Ovary (tissue), 3 donors: Measurements from ENCODE around the gene YIPF4.

Experiments
- CTCF ChIP-seq, 3 donors: fragments of 450-650 bp in 2 of 3; fragments of 200-600 bp in 1 of 3; IDR thresholded peaks; one replicate each; pipeline versions ENCODE4 v1.5.1 to v1.8.0; 2016 to 2022; ENCODE audit warnings: antibody characterized with exemption in 3 of 3, mild to moderate bottlenecking in 1 of 3
- POLR2A ChIP-seq: fragments of 450-650 bp; IDR thresholded peaks from one replicate; pipeline ENCODE4 v1.6.1; 2017; ENCODE audit warnings: antibody characterized with exemption, mild to moderate bottlenecking, moderate library complexity
- donor health status: DM: no; HTN: no; CAD: no.

DNA sequence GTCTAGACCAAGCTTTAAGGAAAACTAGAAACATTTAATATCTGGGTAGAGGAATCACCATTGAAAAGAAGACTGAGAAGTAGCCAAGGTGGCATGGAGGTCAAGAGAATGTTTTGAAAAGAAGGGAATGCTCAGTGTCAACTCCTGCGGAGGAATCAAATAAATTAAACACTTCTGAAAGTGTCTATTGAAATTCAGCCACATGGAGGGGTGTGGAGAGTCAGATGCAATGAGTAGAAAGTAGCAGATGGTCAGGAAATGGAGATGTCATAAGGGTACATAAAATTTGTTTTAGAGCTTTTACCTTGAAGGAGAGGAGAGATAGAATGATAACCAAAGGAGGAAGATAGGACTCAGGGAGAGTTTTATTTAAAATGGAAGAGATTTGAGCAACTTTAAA lies 48.1 kb upstream of the YIPF4 start:
- TF ChIP-seq CTCF (IDR thresholded peaks at IDR 0.05) = no peak
- no peak for TF ChIP-seq POLR2A
